ENCODE results near the gene ALMS1.
"Not testable (repeated sequence)": the region's sequence is repeated elsewhere in the genome, so short reads cannot be mapped to it uniquely, and the experiment has no call there.

ALMS1 gene

DNA sequence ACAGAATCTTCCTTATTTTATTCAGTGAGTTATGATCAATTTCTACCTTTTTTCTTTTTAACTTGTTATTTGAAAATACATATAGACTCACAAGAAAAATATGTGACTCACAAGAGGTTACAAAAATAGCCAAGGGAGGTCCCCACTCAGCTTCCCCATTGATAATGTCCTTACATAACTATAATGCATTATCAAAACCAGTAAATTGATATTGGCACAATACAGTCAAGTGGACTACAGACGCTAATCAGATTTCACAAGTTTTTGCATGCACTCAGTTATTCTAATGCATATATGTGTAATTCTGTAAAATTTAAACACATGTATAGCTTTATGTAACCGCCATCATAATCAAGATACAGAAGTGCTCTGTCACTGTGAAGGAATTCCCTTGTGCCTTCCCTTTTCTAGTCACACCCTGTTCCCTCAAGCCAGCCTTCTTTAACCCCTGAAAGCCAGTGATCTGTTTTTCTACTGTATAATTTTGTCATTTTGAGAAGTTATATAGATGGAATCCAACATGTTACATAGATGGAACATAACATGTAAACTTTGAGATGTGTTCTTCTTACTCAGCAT, 118.4 kb downstream of the ALMS1 start:
- no peak for DNase-seq (ENCODE audit: low spot score)

DNA sequence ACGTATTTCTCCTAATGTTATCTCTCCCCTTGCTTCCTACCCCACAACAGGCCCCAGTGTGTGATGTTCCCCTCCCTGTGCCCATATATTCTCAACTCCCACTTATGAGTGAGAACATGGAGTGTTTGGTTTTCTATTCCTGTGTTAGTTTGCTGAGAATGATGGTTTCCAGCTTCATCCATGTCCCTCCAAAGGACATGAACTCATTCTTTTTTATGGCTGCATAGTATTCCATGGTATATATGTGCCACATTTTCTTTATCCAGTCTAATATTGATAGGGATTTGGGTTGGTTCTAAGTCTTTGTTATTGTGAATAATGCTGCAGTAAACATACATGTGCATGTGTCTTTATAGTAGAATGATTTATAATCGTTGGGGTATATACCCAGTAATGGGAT, 119.2 kb downstream of the ALMS1 start:
- not testable (repeated sequence) for DNase-seq (ENCODE audit: low spot score)

DNA sequence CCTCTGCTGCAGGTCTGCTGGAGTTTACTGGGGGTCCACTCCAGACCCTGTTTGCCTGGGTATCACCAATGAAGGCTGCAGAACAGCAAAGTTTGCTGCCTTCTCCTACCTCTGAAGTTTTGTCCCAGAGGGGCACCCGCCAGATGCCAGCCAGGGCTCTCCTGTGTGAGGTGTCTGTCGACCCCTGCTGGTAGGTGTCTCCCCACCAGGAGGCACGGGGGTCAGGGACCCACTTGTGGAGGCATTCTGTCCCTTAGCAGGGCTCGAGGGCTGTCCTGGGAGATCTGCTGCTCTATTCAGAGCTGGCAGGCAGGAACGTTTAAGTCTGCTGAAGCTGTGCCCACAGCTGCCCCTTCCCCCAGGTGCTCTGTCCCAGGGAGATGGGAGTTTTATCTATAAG, 124.8 kb downstream of the ALMS1 start:
- not testable (repeated sequence) for DNase-seq (ENCODE audit: low spot score)

DNA sequence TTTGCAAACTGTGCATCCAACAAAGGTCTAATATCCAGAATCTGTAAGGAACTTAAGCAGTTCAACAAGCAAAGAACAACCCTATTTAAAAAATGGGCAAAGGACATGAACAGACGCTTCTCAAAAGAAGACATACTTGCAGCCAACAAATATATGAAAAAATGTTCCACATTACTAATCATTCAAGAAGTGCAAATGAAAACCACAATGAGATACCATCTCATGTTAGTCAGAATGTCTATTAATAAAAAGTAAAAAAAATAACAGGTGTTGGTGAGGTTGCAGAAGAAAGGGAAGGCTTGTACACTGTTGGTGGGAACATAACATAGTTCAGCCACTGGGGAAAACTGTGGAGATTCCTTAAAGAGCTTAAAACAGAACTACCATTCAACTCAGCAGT, 130.4 kb downstream of the ALMS1 start:
- DNase-seq (ENCODE audit: low spot score): no peak

DNA sequence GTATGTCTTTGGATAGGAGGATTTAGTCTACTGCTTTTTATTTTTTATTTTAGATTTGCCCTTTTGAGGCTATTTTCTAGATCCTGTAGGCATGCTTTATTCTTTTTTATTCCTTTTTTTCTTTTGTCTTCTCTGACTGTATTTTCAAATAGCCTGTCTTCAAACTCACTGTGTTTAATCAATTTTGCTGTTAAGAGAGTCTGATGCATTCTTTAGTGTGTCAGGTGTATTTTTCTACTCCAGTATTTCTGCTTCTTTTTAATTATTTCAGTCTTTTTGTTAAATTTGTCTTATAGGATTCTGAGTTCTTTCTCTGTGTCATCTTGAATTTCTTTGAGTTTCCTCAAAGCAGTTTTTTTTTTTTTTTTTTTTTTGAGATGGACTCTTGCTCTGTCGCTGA, 143.1 kb downstream of the ALMS1 start:
- DNase-seq (ENCODE audit: low spot score): no peak

DNA sequence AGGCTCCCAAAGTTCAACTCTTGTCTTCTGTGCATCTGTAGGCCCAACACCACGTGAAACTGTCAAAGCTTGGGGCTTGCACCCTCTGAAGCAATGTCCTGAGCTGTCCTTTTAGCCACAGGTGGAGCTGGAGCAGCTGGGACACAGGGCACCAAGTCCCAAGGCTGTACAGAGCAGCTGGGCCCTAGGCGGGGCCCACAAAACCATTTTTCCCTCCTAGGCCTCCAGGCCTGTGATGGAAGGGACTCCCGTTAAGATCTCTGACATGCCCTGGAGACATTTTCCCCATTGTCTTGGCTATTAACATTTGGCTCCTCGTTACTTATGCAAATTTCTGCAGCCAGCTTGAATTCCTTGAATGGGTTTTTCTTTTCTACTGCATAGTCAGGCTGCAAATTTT, 145.1 kb downstream of the ALMS1 start:
- not testable (repeated sequence) for DNase-seq (ENCODE audit: low spot score)

DNA sequence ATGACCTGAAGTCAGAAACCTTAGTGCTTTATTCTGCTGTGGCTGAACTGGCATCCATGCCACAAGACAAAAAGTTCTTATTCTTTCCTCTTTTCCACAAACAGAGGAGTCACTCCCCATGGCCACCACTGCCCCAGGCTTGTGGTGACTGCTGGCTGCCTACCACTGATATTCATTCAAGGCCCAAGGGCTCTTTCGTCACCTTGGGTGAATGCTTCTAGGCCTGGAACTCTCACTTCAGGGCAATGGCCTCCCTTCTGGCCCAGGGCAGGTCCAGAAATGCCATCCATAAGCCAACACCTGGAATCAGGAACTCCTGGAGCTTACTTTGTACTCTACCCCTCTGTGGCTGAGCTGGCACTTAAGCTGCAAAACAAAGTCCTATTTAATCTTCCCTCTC, 146.7 kb downstream of the ALMS1 start:
- no peak for DNase-seq (ENCODE audit: low spot score)

DNA sequence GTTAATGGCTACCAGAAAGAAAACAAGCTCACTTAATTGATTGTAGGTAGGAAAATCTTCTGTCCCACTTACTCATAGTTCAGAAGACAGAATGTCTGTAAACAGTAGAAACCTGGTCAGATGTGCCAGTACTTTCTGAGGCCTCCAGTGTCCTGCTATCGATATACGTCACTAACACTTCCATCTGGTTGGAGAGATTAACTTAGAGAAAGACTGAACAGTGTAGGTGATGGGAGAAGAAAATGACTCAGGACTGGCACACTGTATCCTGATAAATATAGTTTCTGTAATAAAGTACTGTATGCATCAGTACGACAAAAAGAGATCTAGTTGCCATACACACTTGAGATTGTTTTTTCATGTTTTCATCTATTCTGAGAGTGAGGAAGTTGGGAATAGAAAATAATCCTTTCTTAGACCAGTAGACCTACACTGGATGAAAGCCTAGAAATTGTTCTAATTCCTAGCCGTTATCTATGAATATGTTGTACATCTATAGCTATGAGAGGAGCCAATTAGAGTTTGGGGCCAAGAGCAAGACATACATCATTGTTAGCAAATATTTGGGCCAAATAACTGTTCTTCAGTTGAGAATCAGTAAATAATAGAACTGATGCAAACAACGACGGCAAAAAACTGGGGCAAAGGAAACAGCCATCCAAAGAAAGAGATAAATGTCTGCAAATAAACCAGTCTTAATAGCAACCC, 150.7 kb downstream of the ALMS1 start:
- DNase-seq (ENCODE audit: low spot score): no peak

DNA sequence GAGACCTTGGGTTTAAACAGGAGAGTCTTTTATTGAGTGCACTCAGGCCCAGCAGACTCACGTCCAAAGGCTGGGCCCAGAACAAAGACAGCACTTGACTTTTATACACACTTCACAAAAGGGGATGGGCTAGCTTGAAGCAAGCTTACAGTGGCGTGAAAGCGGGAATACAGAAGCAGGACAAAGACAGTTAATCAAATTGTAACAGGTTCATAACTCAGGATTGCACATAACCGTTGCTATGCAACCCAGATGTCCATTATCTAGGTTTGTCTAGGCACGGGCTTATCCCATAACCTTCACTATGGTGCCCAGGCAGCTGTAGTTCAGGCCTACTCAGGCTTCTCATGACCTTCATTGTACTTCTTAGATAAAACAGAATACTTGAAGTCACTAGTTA, 175.2 kb downstream of the ALMS1 start:
- DNase-seq (ENCODE audit: low spot score): not testable (repeated sequence)

DNA sequence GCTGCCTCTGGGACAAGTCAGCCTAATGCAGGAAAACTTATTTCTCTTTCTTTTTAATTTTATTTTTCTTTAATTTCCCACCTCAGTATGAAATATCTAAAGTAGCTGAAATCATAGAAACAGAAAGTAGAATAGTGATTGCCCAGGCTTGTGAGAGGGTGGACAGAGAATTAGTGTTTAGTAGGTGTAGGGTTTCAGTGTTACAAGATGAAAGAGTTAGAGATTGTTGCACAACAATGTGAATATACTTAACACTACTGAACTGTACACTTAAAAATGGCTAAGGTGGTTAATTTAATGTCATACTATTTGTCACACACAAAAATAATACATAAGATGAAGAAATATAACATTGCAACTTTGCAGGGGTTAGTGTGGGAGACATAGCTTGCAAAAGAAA, 175.8 kb downstream of the ALMS1 start:
- no peak for DNase-seq (ENCODE audit: low spot score)

DNA sequence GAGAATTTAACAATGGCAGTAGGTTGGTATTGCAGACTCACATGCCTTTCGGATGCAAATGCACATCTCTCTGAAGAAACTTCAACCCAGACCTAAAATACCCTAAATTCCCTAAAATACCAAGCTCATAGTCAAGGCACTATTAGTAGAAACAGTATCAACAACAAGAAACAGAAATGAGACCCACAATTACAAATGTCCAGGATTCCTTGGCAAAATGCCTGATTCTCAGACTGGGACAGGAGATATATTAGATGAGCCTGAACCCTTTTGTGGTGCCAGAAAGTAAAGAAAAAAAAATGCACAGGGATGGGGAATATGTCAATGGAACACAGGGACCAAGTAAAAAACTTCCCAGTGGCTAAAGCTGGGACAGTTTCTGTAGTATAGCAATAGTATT, 179.3 kb downstream of the ALMS1 start:
- DNase-seq (ENCODE audit: low spot score): no peak

DNA sequence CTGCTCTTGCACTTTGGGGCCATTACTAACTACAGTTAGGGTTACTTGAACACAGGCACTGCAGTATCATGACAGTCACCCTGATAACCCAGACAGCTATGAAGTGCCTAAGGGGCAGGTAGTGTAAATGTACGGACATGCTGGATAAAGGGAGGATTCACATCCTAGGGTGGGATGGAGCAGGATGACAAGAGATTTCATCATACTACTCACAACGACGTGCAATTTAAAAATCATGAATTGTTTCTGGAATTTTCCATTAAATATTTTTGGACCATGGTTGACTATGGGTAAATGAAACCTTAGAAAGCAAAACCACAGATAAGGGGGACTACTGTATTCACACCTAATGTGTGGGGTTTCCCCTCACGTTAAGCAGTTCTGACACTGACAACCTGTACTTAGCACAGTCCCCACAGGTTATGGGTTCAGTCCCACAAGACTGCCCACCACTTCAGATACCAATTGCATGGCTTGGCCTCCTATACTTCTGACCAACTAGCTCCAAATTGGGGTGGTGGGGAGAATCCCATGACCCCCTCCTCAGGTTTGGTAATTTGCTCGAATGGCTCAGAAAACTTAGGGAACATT, 180.7 kb downstream of the ALMS1 start:
- DNase-seq (ENCODE audit: low spot score): no peak

DNA sequence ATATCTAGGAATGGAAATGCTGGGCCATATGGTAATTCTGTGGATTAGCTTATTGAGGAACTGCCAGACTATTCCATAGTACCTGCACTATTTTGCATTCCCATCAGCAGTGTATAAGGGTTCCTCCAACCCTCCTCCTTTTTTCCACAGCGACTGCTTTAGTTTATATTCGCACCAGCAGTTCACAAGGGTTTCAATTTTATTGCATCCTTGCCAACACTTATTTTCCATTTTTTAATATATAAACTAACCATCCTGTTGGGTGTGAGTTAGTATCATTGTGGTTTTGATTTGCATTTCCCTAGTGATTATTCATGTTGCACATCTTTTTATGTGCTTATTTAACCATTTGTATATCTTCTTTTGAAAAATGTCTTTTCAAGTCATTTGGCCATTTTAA, 189.6 kb downstream of the ALMS1 start:
- DNase-seq (ENCODE audit: low spot score): no peak

DNA sequence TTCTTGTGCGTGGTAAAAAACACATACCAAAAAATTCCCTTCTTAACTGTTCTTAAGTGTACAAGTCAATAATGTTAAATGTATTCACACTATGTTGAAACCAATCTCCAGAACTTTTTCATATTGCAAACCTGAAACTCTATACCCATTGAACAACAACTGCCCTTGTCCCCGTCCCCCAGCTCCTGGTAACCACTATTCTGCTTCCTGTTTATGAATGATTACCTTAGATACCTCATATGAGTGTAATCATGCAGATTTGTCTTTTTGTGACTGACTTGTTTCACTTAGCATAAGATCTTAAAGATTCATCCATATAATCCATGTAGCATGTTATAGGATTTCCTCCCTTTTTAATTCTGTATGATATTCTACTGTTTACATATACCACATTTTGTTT, 196.7 kb downstream of the ALMS1 start:
- DNase-seq (ENCODE audit: low spot score): no peak

DNA sequence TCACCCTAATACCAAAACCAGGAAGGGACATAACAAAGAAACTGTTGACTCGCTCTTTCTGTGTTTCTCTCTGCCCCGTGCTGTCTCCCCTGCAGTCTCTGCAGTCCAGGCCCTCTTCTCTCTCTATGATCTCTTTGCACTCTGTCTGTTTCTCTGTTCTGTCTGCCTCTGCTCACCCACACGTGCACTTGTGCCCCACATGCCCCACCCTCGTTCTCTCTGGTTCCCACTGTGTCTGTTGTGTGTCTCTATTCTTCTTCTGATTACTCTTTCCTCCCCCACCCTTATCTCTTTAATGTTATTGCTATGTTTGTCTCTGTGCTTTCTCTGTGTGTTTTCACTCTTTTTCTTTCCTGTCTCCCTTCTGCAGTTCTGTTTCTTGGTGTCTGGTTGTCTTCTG, 202.5 kb downstream of the ALMS1 start:
- no peak for DNase-seq (ENCODE audit: low spot score)

DNA sequence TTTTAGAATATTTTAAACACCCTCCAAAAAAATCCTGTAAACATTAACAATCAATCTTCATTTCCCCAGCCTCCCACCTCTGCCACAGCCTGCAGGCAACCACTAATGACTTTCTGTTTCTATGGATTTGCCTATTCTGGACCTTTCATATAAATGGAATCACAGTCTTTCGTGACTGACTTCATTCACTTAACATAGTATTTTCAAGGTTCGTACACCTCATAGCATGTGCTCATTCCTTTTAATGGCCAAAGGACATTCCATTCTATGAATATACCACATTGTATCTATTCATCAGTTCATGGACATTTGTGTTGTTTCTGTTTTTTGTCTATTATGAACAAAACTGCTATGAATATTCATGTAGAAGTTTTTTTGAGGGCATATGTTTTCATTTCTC, 208.0 kb downstream of the ALMS1 start:
- DNase-seq (ENCODE audit: low spot score): no peak

DNA sequence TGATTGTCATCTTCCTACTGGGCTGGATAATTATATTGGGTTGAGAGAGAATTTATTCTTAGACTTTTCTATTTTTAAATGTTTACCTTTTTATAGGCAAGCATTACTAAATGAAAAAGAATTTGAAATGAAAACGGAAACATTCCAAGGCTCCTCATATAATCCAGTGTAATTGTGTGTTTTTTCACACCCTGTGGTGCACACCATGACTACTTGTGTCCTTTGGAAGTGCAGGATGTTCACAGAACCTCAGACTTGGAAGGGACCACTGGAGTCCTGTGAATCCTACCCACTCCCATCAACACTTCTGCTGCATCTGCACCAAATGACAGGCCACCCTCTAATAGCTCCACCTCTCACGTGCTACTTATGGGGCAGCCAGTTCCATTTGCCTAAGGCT, 208.6 kb downstream of the ALMS1 start:
- no peak for DNase-seq (ENCODE audit: low spot score)

DNA sequence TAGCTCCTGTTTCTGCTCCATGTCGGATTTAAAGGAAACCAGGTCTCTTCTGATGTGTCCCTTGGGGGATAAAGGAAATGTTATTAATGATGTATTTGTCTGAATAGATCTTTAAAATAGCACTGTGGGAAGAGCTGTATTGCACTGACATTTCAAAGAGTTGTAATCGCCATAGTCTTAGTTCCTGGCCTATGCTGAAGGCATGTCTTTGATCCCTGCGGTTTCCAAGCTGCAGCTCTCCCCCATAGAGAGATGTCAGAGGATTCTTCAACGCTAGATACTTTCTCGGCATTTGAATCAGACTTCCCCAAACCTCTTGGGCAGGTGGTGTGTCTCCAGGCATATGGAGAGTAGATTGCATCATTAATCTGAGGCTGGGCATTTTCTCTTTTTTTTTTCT, 216.1 kb downstream of the ALMS1 start:
- no peak for DNase-seq (ENCODE audit: low spot score)

DNA sequence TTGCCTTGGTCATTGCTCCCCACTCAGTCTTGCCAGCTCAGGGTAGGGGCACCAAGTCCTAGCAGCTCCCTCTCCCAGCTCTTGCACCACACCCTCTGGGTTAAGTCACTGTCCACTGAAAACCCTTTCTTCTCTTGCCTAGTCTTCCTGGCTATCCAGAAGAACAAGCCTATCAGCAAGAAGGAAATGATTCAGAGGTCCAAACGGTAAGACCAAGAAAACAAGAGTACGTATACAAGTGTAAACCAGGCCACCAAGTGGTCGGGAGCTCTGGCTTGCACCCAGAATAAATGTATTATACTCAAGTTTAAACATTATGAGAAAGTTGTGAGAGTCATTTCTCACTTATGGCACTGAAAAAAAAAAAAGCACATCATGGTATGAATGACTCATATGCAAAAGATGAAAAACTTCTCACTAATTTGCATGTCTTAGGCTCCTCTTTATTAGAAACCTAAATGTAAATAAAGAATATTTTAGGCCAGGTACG, 217.5 kb downstream of the ALMS1 start:
- not testable (repeated sequence) for DNase-seq (ENCODE audit: low spot score)

DNA sequence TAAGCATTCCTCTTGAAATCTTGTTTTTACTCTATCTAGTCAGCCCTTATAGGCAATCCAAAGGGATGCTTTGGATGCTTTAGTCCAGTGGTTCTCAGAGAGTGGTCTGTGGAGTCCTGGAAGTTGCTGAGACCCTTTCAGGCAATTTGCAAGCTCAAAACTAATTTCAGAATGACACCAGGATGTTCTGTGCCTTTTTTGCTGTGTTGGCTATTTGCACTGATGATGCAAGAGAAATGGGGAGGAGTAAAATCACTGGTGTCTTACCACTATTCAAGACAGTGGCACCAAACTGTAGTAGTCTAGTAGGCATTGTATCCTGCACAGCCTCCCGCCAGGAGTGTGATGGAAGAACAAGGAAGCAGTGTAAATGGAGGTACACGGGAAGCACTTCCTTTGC, 219.0 kb downstream of the ALMS1 start:
- not testable (repeated sequence) for DNase-seq (ENCODE audit: low spot score)

DNA sequence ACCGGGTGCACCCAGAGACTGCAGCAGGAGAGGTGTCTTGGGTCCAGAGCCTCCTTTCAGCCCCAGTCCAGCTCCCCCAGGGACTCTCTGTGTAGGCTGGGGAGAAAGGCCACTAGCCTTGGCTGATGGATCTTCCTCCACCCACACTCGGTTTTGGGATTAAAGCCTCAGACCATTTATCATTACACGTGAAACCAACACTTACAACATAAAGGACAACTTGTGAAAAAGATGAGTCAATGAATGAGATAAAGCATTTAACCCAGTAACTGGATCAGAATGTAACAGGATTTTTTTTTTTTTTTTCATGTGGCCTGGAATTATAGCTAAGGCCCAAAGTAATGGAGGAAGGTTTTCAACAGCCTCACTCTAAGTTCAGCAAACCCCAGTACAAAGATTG, 224.5 kb downstream of the ALMS1 start:
- DNase-seq (ENCODE audit: low spot score): no peak

DNA sequence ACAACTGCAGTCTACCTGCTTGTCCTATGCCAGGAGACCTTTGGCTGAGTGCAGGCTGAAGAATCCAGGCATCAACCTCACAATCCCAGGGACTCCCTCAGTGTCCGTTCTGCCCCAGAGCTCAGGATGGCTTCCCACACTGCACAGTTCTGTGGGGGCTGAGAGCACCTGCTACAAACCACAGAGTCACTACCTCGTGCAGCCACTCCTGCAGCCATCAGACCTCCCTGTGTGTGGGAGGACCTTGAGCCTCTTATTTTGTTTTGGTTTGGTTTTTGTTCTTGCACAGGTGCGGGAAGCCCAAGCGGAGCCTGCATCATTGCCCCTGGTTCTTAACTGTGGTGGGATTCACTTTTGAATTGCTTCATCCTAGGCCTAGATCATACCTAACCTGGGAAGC, 225.6 kb downstream of the ALMS1 start:
- DNase-seq (ENCODE audit: low spot score): no peak

DNA sequence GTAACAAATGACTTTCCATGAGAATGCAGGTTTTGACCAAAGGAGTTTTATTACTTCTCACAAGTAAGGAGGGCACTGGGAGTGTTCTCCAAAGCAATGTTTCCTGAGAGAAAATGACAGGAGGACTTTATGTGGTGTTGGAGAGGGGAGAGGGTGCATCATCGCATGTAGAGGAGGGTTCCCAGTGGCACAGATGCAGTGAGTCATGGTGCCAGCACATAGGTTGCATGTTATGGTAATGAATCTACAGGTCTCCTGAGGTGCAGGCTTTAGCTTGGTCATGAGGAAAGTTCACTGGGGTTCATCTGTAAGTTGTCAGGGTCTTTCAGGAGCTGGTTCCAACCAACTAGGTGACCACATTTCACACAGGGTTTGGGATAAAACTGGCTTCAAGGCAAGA, 226.2 kb downstream of the ALMS1 start:
- no peak for DNase-seq (ENCODE audit: low spot score)

DNA sequence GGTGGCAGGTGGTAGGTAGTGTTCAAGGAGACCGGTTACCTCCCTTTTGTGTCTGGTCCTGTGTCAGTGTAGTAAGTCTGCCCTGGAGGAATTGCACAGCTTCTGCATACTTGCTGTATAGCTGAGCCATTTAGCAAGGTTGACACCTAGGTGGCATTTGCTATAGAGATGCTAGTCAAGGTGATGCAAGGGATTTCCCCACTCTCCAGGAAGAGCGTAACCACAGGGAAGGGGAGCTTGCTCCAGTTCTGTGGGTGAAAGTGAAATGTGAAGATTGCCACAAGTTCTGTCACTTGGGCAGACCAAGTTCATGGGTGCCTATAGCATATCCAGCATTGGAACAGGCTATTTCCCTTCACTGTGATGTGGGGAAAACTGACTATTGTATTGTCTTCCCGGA, 228.5 kb downstream of the ALMS1 start:
- DNase-seq (ENCODE audit: low spot score): no peak
